GM20000 (cell line): ENCODE data around the gene DHX29.
"Not testable (repeated sequence)": the region's sequence is repeated elsewhere in the genome, so short reads cannot be mapped to it uniquely, and the experiment has no call there.

ENCODE experiments used
- DNase-seq: peaks from one replicate; pipeline ENCODE4 v3.0.0; 2012; ENCODE audit warnings: low spot score
- CTCF ChIP-seq: IDR thresholded peaks from 2 replicates; pipeline ENCODE4 v1.5.1; 2012; ENCODE audit warnings: mild to moderate bottlenecking, control low read depth; ENCODE audit errors: extremely low read depth, missing control alignments

Gene DHX29

GRCh38 chr5:55325621-55326020 lies 18.1 kb upstream of the DHX29 start:
- DNase-seq, result no peak
- no peak for TF ChIP-seq CTCF

DNA sequence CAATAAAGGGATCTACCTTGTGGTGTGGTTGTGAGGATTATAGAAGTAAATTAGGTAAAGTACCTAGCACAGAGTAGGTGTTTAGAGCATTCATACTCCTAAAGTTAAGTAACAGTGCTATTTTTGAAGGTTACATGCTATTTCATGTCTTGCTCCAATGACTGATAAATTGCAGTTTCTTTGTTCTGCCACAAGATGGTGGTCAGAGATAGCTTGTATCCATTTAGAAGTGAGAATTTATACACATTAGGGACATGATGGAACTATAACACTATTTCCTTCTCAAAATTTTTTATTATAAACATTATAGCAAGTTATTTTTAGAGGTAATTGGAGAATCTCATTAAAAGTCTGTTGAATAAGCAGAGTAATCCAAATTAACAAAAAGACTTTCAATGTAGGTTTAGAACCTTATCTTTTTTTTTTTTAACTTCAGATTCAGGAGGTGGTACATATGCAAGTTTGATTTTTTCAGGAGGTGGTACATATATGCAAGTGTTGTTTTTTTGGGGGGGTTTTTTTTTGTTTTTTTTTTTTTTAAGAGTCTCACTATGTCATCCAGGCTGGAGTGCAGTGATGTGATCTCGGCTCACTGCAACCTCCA lies 17.4 kb upstream of the DHX29 start:
- DNase-seq, result peak; percentile 25
- peak; percentile 28 for TF ChIP-seq CTCF

- no peak for DNase-seq
These were observed 16.5 kb upstream of the DHX29 start for GRCh38 chr5:55324006-55324405.

DNA sequence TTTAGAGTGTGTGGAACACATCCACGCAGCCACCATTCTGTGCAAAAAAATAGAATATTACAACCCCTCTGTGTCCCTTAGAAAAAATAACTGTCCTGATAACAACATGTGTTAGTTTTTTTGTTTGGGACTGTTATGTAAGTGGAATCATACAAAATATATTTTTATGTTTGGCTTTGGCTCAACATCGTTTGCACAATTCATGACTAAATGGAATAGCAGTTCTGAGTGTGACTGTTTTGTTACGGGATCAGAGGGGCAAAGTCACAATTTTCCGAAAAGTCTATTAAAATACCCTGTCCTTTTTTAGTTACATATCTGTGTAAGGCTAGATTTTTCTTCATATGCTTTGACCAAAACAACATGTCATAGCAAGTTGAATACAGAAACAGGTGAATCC lies 13.1 kb upstream of the DHX29 start:
- DNase-seq, result no peak
- no peak for TF ChIP-seq CTCF

More at GRCh38 chr5:55324006-55324405, 16.5 kb upstream of the DHX29 start:
- no peak for TF ChIP-seq CTCF

GRCh38 chr5:55319491-55319890 lies 12.0 kb upstream of the DHX29 start:
- no peak for TF ChIP-seq CTCF
- DNase-seq, result no peak

- DNase-seq, result not testable (repeated sequence)
These were observed 10.7 kb upstream of the DHX29 start for GRCh38 chr5:55318237-55318636.

- TF ChIP-seq CTCF, result no peak
- no peak for DNase-seq
These were observed 9.3 kb upstream of the DHX29 start for GRCh38 chr5:55316837-55317236.

- no peak for DNase-seq
- TF ChIP-seq CTCF, result no peak
These were observed 8.8 kb upstream of the DHX29 start for GRCh38 chr5:55316289-55316688.
